Activated CD4-positive, CD25-positive, alpha-beta regulatory T cell treated with anti-CD3 and anti-CD28 coated beads, Interleukin-2, amount 50 U/mL, for 24 hours (primary cell): ENCODE results near the gene TENM4.

Source experiments
- ATAC-seq, 2 donors: fragments of 150-1000 bp; cut with Tn5 transposase; one replicate each; pipeline ENCODE4 v1.10.0; 2021; ENCODE audit warnings: mild to moderate bottlenecking in 1 of 2, moderate library complexity in 1 of 2

The TENM4 gene

GRCh38 chr11:79417069-79417920 lies 23.5 kb downstream of the TENM4 start:
- ATAC-seq: no peak

GRCh38 chr11:79415912-79416311 lies 24.9 kb downstream of the TENM4 start:
- ATAC-seq: no peak

- no peak for ATAC-seq
Measured at GRCh38 chr11:79415411-79415810, 25.4 kb downstream of the TENM4 start.

GRCh38 chr11:79414644-79415317 lies 26.0 kb downstream of the TENM4 start:
- ATAC-seq: no peak

- ATAC-seq: no peak
Measured at GRCh38 chr11:79414041-79414440, 26.8 kb downstream of the TENM4 start.

GRCh38 chr11:79413268-79413667 lies 27.6 kb downstream of the TENM4 start:
- no peak for ATAC-seq

GRCh38 chr11:79412761-79413160 lies 28.1 kb downstream of the TENM4 start:
- ATAC-seq: no peak

- ATAC-seq: no peak
Measured at GRCh38 chr11:79409330-79409729, 31.5 kb downstream of the TENM4 start.

- ATAC-seq: no peak
Measured at GRCh38 chr11:79406376-79406775, 34.5 kb downstream of the TENM4 start.

- no peak for ATAC-seq
Measured at GRCh38 chr11:79404806-79405205, 36.0 kb downstream of the TENM4 start.

GRCh38 chr11:79404325-79404724 lies 36.5 kb downstream of the TENM4 start:
- no peak for ATAC-seq

- no peak for ATAC-seq
Measured at GRCh38 chr11:79403839-79404238, 37.0 kb downstream of the TENM4 start.

- ATAC-seq: no peak
Measured at GRCh38 chr11:79402912-79403311, 37.9 kb downstream of the TENM4 start.

- ATAC-seq: no peak
Measured at GRCh38 chr11:79400717-79401330, 40.0 kb downstream of the TENM4 start.

- ATAC-seq: no peak
Measured at GRCh38 chr11:79400206-79400605, 40.6 kb downstream of the TENM4 start.

- ATAC-seq: no peak
Measured at GRCh38 chr11:79397252-79397651, 43.6 kb downstream of the TENM4 start.

- no peak for ATAC-seq
Measured at GRCh38 chr11:79396674-79397073, 44.2 kb downstream of the TENM4 start.

- no peak for ATAC-seq
Measured at GRCh38 chr11:79396001-79396400, 44.8 kb downstream of the TENM4 start.

GRCh38 chr11:79393362-79394043 lies 47.3 kb downstream of the TENM4 start:
- no peak for ATAC-seq

- no peak for ATAC-seq
Measured at GRCh38 chr11:79392161-79392560, 48.7 kb downstream of the TENM4 start.

GRCh38 chr11:79390923-79391322 lies 49.9 kb downstream of the TENM4 start:
- no peak for ATAC-seq

- no peak for ATAC-seq
Measured at GRCh38 chr11:79390477-79390876, 50.4 kb downstream of the TENM4 start.

GRCh38 chr11:79388201-79388600 lies 52.6 kb downstream of the TENM4 start:
- no peak for ATAC-seq
